HG03558 (cell line): ENCODE measurements around the gene SERPINB13.
"Not testable (repeated sequence)": the region's sequence is repeated elsewhere in the genome, so short reads cannot be mapped to it uniquely, and the experiment has no call there.

ENCODE experiments used
- ATAC-seq: cut with Tn5 transposase; IDR thresholded peaks from one replicate; pipeline ENCODE4 v1.9.1; 2021; ENCODE audit warnings: moderate number of reproducible peaks; ENCODE audit not compliant: unreplicated experiment; ENCODE audit errors: extremely low read depth

Gene SERPINB13

GRCh38 chr18:63586431-63586830, 712 bp upstream of the SERPINB13 start:
- no peak for ATAC-seq

- no peak for ATAC-seq
Observed at GRCh38 chr18:63588909-63589308, 1.8 kb downstream of the SERPINB13 start.

- no peak for ATAC-seq
Observed at GRCh38 chr18:63590373-63590772, 3.2 kb downstream of the SERPINB13 start.

GRCh38 chr18:63590966-63591695, 4.0 kb downstream of the SERPINB13 start:
- no peak for ATAC-seq

- ATAC-seq, result no peak
Observed at GRCh38 chr18:63591725-63592124, 4.6 kb downstream of the SERPINB13 start.

- ATAC-seq, result no peak
Observed at GRCh38 chr18:63592471-63592870, 5.3 kb downstream of the SERPINB13 start.

GRCh38 chr18:63596964-63597363, 9.8 kb downstream of the SERPINB13 start:
- ATAC-seq, result no peak

- no peak for ATAC-seq
Observed at GRCh38 chr18:63603355-63603754, 16.2 kb downstream of the SERPINB13 start.

GRCh38 chr18:63603772-63604171, 16.6 kb downstream of the SERPINB13 start:
- peak; percentile 97 for ATAC-seq

GRCh38 chr18:63604791-63605567, 17.8 kb downstream of the SERPINB13 start:
- no peak for ATAC-seq

- no peak for ATAC-seq
Observed at GRCh38 chr18:63606526-63606925, 19.4 kb downstream of the SERPINB13 start.

GRCh38 chr18:63613420-63613819, 26.3 kb downstream of the SERPINB13 start:
- ATAC-seq, result no peak

- no peak for ATAC-seq
Observed at GRCh38 chr18:63617049-63617914, 30.1 kb downstream of the SERPINB13 start.

- ATAC-seq, result no peak
Observed at GRCh38 chr18:63617915-63618234, 30.7 kb downstream of the SERPINB13 start.

GRCh38 chr18:63619661-63620060, 32.5 kb downstream of the SERPINB13 start:
- ATAC-seq, result no peak

GRCh38 chr18:63624863-63625262, 37.7 kb downstream of the SERPINB13 start:
- no peak for ATAC-seq

GRCh38 chr18:63626431-63626830, 39.3 kb downstream of the SERPINB13 start:
- no peak for ATAC-seq

GRCh38 chr18:63627819-63628218, 40.7 kb downstream of the SERPINB13 start:
- ATAC-seq, result no peak

- ATAC-seq, result no peak
Observed at GRCh38 chr18:63637703-63638102, 50.6 kb downstream of the SERPINB13 start.

GRCh38 chr18:63641157-63641680, 54.1 kb downstream of the SERPINB13 start:
- ATAC-seq, result not testable (repeated sequence)
